Measurements from ENCODE around the gene VTI1A. TPM values are rescaled to one million over a fixed set of nuclear protein-coding genes. Genes with fewer than 3 reads are reported as not detected.
A peak's percentile ranks its signal among the peaks of the same experiment; 100 is the strongest.

Gene VTI1A
- total and polyA plus RNA-seq, 9 donors: 8.8 to 23.5 (median 13.4) TPM

DNA sequence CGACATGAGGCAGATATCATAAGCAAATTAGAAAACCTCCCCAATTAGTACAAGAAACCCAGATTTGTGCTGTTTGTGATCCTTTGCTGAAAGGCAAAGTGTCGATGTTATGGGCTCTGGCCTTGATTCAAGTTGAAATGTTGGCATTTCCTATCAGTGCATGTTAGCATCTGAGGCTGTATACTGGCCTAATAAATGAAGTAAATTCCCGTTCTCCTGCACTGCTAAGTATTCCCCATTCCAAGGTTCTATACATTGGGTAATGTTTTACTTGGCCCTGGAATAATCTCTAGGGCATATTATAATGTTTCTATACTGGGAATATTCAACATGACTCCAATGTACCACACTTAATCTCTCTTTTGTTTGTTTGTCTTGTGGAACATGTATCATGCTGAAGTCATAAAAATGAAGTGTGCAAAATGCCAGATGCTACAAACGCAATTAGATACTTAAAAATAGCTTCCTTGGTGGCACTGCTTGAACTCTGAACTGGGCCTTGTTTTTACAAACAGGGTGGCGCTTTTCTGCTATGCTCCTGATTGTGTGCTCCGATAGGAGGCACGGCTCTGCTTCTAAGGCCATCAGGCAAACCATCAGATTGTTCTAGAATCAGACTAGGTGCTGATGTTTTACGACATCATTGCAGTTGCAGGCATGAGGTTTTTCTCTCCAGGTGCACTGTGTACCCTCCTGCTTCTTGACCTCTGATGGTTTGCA lies 346.3 kb downstream of the VTI1A start:
- Histone ChIP-seq H3K4me1 (ENCODE audit: control insufficient read depth, insufficient read depth, low read length) (peaks cover 9% of the 10 kb centered on the region), H3K27ac (ENCODE audit: low read length) (peak overlapping the region; percentile 70), H3K4me3 (ENCODE audit: low read length) (no peak overlapping the region), H3K27me3 (ENCODE audit: control insufficient read depth, insufficient read depth, low read length) (no peaks in the 10 kb centered on the region), H3K36me3 (ENCODE audit: control insufficient read depth, insufficient read depth, low read length) (no peaks in the 10 kb centered on the region), H3K9me3 (replicated peaks; ENCODE audit: control insufficient read depth, low read depth, low read length) (peaks cover 4% of the 10 kb centered on the region)
- WGBS (ENCODE audit: insufficient coverage): 74% methylated on average over 5 of the region's 8 CpGs
- no peak for DNase-seq

DNA sequence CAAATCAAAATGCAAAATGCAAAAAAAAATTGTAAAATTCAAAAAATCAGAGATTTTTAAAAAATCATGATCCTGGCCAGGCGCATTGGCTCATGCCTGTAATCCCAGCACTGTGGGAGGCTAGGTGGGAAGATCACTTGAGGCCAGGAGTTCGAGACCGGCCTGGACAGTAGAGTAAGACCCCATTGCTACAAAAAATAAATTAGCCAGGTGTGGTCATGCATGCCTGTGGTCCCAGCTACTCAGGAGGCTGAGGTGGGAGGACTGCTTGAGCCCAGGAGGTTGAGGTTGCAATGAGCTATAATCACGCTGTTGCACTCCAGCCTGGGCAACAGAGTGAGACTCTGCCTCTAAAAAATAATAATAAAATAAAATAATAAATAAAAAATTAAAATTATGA lies 347.2 kb downstream of the VTI1A start:
- DNase-seq: no peak
- 93% methylated on average over 3 of the region's 4 CpGs for WGBS (ENCODE audit: insufficient coverage)
- Histone ChIP-seq H3K4me1 (ENCODE audit: control insufficient read depth, insufficient read depth, low read length) (peaks cover 9% of the 10 kb centered on the region), H3K27me3 (ENCODE audit: control insufficient read depth, insufficient read depth, low read length) (no peaks in the 10 kb centered on the region), H3K27ac (ENCODE audit: low read length) (no peak overlapping the region), H3K4me3 (ENCODE audit: low read length) (no peak overlapping the region), H3K36me3 (ENCODE audit: control insufficient read depth, insufficient read depth, low read length) (peaks cover 3% of the 10 kb centered on the region), H3K9me3 (replicated peaks; ENCODE audit: control insufficient read depth, low read depth, low read length) (peaks cover 2% of the 10 kb centered on the region)

DNA sequence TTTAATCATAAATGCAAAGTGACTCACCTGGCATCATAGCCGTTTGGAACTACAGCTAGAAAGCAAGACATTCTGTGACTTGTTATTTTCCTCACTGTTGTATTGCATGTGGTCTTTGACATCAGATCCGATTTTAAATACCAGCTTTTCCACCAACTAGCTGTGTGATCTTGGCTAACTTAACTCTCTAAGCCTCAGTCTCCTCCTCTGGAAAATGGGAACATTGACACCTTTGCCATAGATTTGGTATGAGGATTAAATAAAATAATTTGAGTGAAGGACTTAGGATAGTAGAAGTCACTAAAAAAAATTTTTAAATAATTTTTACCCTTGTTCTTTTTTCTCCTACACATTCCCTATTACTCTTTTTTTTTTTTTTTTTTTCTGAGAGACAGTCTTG lies 348.1 kb downstream of the VTI1A start:
- H3K36me3 ChIP-seq (ENCODE audit: control insufficient read depth, insufficient read depth, low read length): peaks cover 3% of the 10 kb centered on the region
- WGBS (ENCODE audit: insufficient coverage): no CpG with 5 or more reads among the region's 2 CpGs
- no peak for DNase-seq
- H3K4me3 ChIP-seq (ENCODE audit: low read length): no peak overlapping the region
- H3K4me1 ChIP-seq (ENCODE audit: control insufficient read depth, insufficient read depth, low read length): peaks cover 11% of the 10 kb centered on the region
- no peaks in the 10 kb centered on the region for H3K27me3 ChIP-seq (ENCODE audit: control insufficient read depth, insufficient read depth, low read length)
- H3K9me3 ChIP-seq (replicated peaks; ENCODE audit: control insufficient read depth, low read depth, low read length): no peaks in the 10 kb centered on the region
- H3K27ac ChIP-seq (ENCODE audit: low read length): no peak overlapping the region

DNA sequence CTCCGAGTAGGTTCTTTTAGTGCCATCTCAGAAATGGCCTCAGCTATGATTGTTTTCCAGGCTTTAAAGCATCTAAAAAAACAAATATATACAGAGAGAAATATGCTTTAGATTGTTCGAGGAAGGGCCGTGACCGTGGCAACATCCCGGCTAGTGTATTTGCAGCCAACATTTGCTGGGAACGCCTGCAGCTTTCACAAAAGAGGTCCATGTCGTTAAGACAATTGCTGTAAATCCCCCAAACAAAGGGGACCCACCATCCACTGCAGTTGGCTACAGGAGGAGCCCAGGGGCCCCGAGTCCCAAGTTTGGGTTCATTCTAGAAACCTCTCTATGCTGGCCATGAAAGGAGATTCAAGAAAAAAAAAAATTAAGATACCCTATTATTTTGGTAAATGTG lies 350.2 kb downstream of the VTI1A start:
- no peak overlapping the region for H3K27ac ChIP-seq (ENCODE audit: low read length)
- DNase-seq: peak; percentile 64
- peaks cover 3% of the 10 kb centered on the region for H3K36me3 ChIP-seq (ENCODE audit: control insufficient read depth, insufficient read depth, low read length)
- H3K4me3 ChIP-seq (ENCODE audit: low read length): no peak overlapping the region
- no CpG with 5 or more reads among the region's 8 CpGs for WGBS (ENCODE audit: insufficient coverage)
- H3K4me1 ChIP-seq (ENCODE audit: control insufficient read depth, insufficient read depth, low read length): peaks cover 11% of the 10 kb centered on the region
- no peaks in the 10 kb centered on the region for H3K9me3 ChIP-seq (replicated peaks; ENCODE audit: control insufficient read depth, low read depth, low read length)
- no peaks in the 10 kb centered on the region for H3K27me3 ChIP-seq (ENCODE audit: control insufficient read depth, insufficient read depth, low read length)

DNA sequence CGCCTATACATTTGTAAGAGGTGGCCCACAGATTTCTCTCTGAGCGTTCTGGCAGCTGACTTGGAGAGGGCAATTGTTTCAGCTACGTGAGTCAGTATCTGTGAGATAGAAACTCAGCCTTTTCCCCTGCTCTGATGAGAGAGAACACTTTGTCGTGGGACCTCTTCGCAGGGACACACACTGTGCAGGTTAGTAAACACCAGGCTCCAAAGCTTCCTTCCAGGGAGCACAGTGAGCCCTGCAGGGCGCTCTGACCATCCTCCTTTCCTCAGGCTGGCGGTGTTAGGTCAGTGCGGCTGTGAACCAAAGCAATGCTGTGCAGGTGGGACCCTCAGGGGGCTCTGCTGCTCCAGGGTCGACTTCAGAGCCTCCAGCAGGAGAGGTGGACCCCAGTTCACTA lies 350.8 kb downstream of the VTI1A start:
- Histone ChIP-seq H3K27ac (ENCODE audit: low read length) (no peak overlapping the region), H3K4me1 (ENCODE audit: control insufficient read depth, insufficient read depth, low read length) (peaks cover 9% of the 10 kb centered on the region), H3K4me3 (ENCODE audit: low read length) (no peak overlapping the region), H3K27me3 (ENCODE audit: control insufficient read depth, insufficient read depth, low read length) (no peaks in the 10 kb centered on the region), H3K9me3 (replicated peaks; ENCODE audit: control insufficient read depth, low read depth, low read length) (no peaks in the 10 kb centered on the region), H3K36me3 (ENCODE audit: control insufficient read depth, insufficient read depth, low read length) (peaks cover 3% of the 10 kb centered on the region)
- WGBS (ENCODE audit: insufficient coverage): 87% methylated on average over 8 of the region's 9 CpGs
- DNase-seq: no peak

DNA sequence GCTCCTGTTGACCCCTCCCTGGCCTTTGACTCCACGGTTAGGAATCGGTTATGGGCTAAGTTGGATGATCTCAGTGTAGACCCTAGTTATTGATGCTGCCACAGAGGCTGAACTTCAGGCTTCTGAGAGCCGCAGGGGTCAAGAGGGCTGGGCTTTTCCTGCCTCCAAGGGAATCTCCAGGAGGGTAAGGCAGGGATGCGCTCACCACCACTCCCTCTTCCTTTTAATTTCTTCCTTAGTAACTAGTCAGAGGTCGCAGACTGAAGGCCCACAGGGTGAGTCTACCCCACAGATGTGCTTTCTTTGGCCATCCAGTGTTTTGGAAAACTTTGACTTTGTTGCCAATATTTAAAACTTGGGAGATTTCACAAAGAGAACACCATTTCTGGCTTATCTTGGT lies 352.0 kb downstream of the VTI1A start:
- Histone ChIP-seq H3K9me3 (replicated peaks; ENCODE audit: control insufficient read depth, low read depth, low read length) (no peaks in the 10 kb centered on the region), H3K4me3 (ENCODE audit: low read length) (no peak overlapping the region), H3K27ac (ENCODE audit: low read length) (no peak overlapping the region), H3K27me3 (ENCODE audit: control insufficient read depth, insufficient read depth, low read length) (no peaks in the 10 kb centered on the region), H3K4me1 (ENCODE audit: control insufficient read depth, insufficient read depth, low read length) (peaks cover 2% of the 10 kb centered on the region), H3K36me3 (ENCODE audit: control insufficient read depth, insufficient read depth, low read length) (peaks cover 3% of the 10 kb centered on the region)
- WGBS (ENCODE audit: insufficient coverage): 71% methylated on average over 3 of the region's 5 CpGs
- DNase-seq: no peak

DNA sequence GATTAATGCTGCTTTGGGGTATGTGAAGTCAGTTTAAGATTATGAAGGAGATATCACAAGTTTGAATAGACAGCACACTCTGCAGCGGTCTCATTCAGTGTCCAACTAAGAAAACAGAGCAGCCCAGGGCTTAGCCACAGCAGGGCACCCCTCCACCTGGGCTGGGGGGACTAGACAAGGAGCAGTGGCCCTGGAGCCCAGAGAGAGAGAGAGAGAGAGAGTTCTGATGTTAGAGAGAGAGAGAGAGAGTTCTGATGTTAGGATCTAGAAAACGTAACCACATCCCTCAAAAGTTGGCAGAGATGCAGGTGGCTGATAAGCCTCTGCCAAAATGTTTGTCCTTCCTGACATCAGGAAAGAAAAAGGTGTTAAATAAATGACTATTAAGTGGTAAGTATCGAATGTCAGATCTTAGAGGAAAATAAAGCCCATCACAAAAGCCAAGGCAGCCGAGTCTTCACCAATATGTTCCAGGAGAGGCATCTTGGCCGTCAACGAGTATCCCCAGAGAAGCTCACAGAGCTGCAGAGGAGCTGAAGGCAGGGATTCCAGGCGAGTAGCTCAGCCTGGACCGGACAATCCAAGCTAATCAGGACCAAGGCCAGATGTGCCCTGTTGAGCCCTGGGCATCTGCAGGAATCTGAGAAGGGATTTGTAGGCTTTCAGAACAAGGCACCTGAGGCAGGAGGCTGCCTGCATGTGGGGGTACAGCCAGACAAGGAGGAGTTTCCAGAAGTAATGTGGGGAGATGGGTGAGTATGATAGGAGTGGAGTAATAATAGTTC lies 352.9 kb downstream of the VTI1A start:
- no peak for DNase-seq
- H3K9me3 ChIP-seq (replicated peaks; ENCODE audit: control insufficient read depth, low read depth, low read length): no peaks in the 10 kb centered on the region
- WGBS (ENCODE audit: insufficient coverage): 54% methylated on average over 6 of the region's 8 CpGs

DNA sequence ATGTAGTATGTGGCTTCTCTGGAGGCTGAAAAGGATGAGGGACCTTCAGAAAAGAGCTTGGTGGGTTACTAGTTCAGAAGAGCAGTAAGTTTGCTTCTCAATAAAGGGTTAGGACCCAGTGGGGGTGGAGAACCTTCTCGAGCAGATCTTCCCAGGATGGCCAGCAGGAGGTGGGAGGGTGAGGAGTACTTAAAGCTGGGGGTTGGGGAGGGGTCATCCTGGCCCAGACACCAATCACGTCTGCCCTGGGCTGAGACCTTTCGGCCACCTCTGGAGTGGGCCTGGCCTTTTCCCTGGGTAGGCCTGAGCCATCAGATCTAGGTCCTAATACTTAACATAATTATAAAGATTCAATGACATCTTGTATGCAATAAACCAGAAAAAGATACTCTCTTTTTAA lies 354.0 kb downstream of the VTI1A start:
- Histone ChIP-seq H3K36me3 (ENCODE audit: control insufficient read depth, insufficient read depth, low read length) (peaks cover 3% of the 10 kb centered on the region), H3K27ac (ENCODE audit: low read length) (no peak overlapping the region), H3K27me3 (ENCODE audit: control insufficient read depth, insufficient read depth, low read length) (no peaks in the 10 kb centered on the region), H3K9me3 (replicated peaks; ENCODE audit: control insufficient read depth, low read depth, low read length) (no peaks in the 10 kb centered on the region), H3K4me1 (ENCODE audit: control insufficient read depth, insufficient read depth, low read length) (peaks cover 5% of the 10 kb centered on the region), H3K4me3 (ENCODE audit: low read length) (no peak overlapping the region)
- WGBS (ENCODE audit: insufficient coverage): 86% methylated on average over 2 of the region's 3 CpGs
- DNase-seq: no peak

More for the DNA sequence above, 352.9 kb downstream of the VTI1A start:
- no peaks in the 10 kb centered on the region for H3K27me3 ChIP-seq (ENCODE audit: control insufficient read depth, insufficient read depth, low read length)
- no peak overlapping the region for H3K4me3 ChIP-seq (ENCODE audit: low read length)
- H3K4me1 ChIP-seq (ENCODE audit: control insufficient read depth, insufficient read depth, low read length): peaks cover 5% of the 10 kb centered on the region
- peaks cover 3% of the 10 kb centered on the region for H3K36me3 ChIP-seq (ENCODE audit: control insufficient read depth, insufficient read depth, low read length)
- no peak overlapping the region for H3K27ac ChIP-seq (ENCODE audit: low read length)

DNA sequence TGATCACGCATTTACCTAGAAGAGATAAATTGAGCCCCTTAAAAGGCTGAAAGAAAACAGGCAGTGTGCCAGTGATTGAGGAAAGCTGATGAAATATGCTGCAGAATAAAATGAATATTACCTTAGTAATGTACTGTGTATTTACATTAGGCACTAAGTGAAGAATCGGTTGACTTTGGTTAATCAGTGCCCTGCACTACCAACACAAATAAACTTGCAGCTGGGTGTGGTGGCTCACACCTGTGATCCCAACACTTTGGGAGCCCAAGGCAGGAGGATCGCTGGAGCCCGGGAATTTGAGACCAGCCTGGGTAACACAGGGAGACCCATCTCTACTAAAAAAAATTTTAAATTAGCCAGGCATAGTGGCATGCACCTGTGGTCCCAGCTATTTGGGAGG lies 354.7 kb downstream of the VTI1A start:
- Histone ChIP-seq H3K27me3 (ENCODE audit: control insufficient read depth, insufficient read depth, low read length) (no peaks in the 10 kb centered on the region), H3K36me3 (ENCODE audit: control insufficient read depth, insufficient read depth, low read length) (peaks cover 3% of the 10 kb centered on the region), H3K4me1 (ENCODE audit: control insufficient read depth, insufficient read depth, low read length) (peaks cover 5% of the 10 kb centered on the region), H3K4me3 (ENCODE audit: low read length) (no peak overlapping the region), H3K9me3 (replicated peaks; ENCODE audit: control insufficient read depth, low read depth, low read length) (no peaks in the 10 kb centered on the region), H3K27ac (ENCODE audit: low read length) (no peak overlapping the region)
- WGBS (ENCODE audit: insufficient coverage): 80% methylated on average over 1 of the region's 4 CpGs
- DNase-seq: no peak

DNA sequence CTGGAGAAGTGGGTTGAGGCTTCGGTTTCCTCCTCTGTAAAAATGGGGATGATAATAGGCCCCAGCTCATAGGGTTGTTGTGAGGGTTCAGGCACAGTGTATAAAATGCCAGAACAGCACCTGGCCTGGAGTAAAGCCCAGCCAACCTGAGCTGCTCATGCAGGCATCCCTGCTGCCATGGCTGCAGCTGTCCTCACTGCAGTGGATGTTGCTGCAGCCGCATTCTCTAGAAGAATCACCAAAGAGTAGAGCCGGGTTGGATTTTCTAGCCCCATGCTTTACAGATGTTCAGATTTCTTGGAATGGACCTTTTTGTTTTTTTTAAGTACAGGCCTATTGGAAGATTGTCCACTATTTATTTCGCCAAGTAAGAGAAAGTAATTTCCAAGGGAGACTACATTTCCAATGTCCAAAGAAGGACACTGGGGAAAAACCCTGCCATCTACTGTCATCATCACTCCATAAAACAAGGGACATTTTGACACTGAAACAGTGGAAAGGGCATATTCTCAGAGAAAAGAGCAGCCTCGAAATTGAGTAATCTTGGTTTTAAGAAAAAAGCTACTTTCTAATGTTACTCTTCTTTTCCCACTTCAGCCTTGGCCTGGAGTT lies 355.5 kb downstream of the VTI1A start:
- no peak overlapping the region for H3K4me3 ChIP-seq (ENCODE audit: low read length)
- H3K27me3 ChIP-seq (ENCODE audit: control insufficient read depth, insufficient read depth, low read length): no peaks in the 10 kb centered on the region
- peak overlapping the region; percentile 42 for H3K27ac ChIP-seq (ENCODE audit: low read length)
- H3K9me3 ChIP-seq (replicated peaks; ENCODE audit: control insufficient read depth, low read depth, low read length): no peaks in the 10 kb centered on the region
- DNase-seq: peak; percentile 77
- WGBS (ENCODE audit: insufficient coverage): 60% methylated on average over 3 of the region's 5 CpGs
- peaks cover 5% of the 10 kb centered on the region for H3K4me1 ChIP-seq (ENCODE audit: control insufficient read depth, insufficient read depth, low read length)
- H3K36me3 ChIP-seq (ENCODE audit: control insufficient read depth, insufficient read depth, low read length): peaks cover 3% of the 10 kb centered on the region
